HCT116 (cell line): ENCODE data around the gene NCF4. TPM values are rescaled to one million over a fixed set of nuclear protein-coding genes. Genes with fewer than 3 reads are reported as not detected.

ENCODE experiments used
- ATAC-seq: fragments of 200-7000 bp; cut with Tn5 transposase; 2 replicates; pipeline ENCODE4 v1.9.1; 2020; ENCODE audit warnings: mild to moderate bottlenecking, moderate library complexity
- BruUV-seq: library from RNA; stranded (reverse); fragments of 400-500 nt; replicated peaks from 2 replicates; lab custom pipeline; 2021; lab: Mats Ljungman, UMichigan
- CTCF ChIA-PET: fragments of 300-600 bp; sonication (Branson Sonifier 250); formaldehyde crosslinking; loops from one replicate; lab custom pipeline; 2021; ENCODE audit warnings: antibody characterized with exemption; lab: Charles Lee
- POLR2A ChIA-PET: fragments of 300-600, 350-600 bp; sonication (Branson Sonifier 250); formaldehyde crosslinking; loops from one replicate; lab custom pipeline; 2021; ENCODE audit warnings: antibody characterized with exemption; lab: Charles Lee
- RAD21 ChIA-PET, 2 experiments: fragments of 300-600 bp; sonication (Branson Sonifier 250); formaldehyde crosslinking; loops; one replicate each; lab custom pipeline; 2023; ENCODE audit warnings: low total read pairs in 2 of 2; ENCODE audit not compliant: uncharacterized antibody in 2 of 2, unreplicated experiment in 2 of 2, low non-redundant PET in 1 of 2; lab: Charles Lee
- DNase-seq: peaks from one replicate; pipeline ENCODE4 v3.0.0-alpha.2; 2010; ENCODE audit warnings: low read depth, low spot score
- H2AFZ ChIP-seq: fragments of 200-600 bp; shearing (Covaris generic), sonication (generic); 2 replicates; pipeline ENCODE4 v1.6.1; 2017; ENCODE audit warnings: low read depth, mixed run types, mixed read lengths, antibody characterized with exemption, low read length; ENCODE audit not compliant: poor library complexity, severe bottlenecking
- H3K27ac ChIP-seq: 2 replicates; pipeline ENCODE4 v1.5.1; 2012; ENCODE audit warnings: low read depth, low read length
- H3K27me3 ChIP-seq: fragments of 200-600 bp; sonication (generic); 2 replicates; pipeline ENCODE4 v1.6.1; 2016; ENCODE audit warnings: mixed run types, low read length, mixed read lengths; ENCODE audit not compliant: insufficient read depth
- H3K36me3 ChIP-seq, 2 experiments: fragments of 200-500 bp in 1 of 2; fragments of 200-600 bp in 1 of 2; sonication (Bioruptor generic) in 1 of 2; sonication (generic) in 1 of 2; 2 replicates each; pipeline versions ENCODE4 v1.5.1 to v1.6.1; 2014 to 2016; ENCODE audit warnings: low read length in 2 of 2, inconsistent platforms in 1 of 2, mixed read lengths in 1 of 2, mixed run types in 1 of 2; ENCODE audit not compliant: insufficient read depth in 2 of 2, control insufficient read depth in 1 of 2
- H3K4me1 ChIP-seq, 2 experiments: fragments of 200-600 bp in 1 of 2; sonication (generic) in 1 of 2; 2 replicates each; pipeline versions ENCODE4 v1.5.1 to v1.6.1; 2012 to 2017; ENCODE audit warnings: low read length in 2 of 2, inconsistent platforms in 1 of 2, mild to moderate bottlenecking in 1 of 2, mixed read lengths in 1 of 2, mixed run types in 1 of 2, moderate library complexity in 1 of 2; ENCODE audit not compliant: insufficient read depth in 2 of 2, control insufficient read depth in 1 of 2
- H3K4me2 ChIP-seq: fragments of 200-600 bp; sonication (generic); 2 replicates; pipeline ENCODE4 v1.6.1; 2017; ENCODE audit warnings: mixed run types, low read length, mixed read lengths
- H3K4me3 ChIP-seq, 2 experiments: fragments of 200-600 bp in 1 of 2; sonication (generic) in 1 of 2; replicated peaks in 1 of 2; 2 replicates each; pipeline ENCODE4 v1.5.1; 2011 to 2016; ENCODE audit warnings: low read length in 2 of 2, control low read depth in 1 of 2, low read depth in 1 of 2, mild to moderate bottlenecking in 1 of 2, mixed read lengths in 1 of 2, mixed run types in 1 of 2
- H3K79me2 ChIP-seq: fragments of 200-600 bp; sonication (generic); 2 replicates; pipeline ENCODE4 v1.6.1; 2017; ENCODE audit warnings: mild to moderate bottlenecking, mixed run types, low read length, moderate library complexity, mixed read lengths; ENCODE audit not compliant: insufficient read depth
- H3K9ac ChIP-seq: fragments of 200-600 bp; sonication (generic); 2 replicates; pipeline ENCODE4 v1.6.1; 2016; ENCODE audit warnings: low read length, mixed read lengths
- H3K9me2 ChIP-seq: fragments of 200-600 bp; sonication (generic), shearing (Covaris generic); 2 replicates; pipeline ENCODE4 v1.6.1; 2017; ENCODE audit warnings: mixed run types, mild to moderate bottlenecking, moderate library complexity; ENCODE audit not compliant: insufficient read depth
- H3K9me3 ChIP-seq, 2 experiments: fragments of 200-500 bp in 1 of 2; fragments of 200-600 bp in 1 of 2; sonication (Bioruptor generic) in 1 of 2; sonication (generic) in 1 of 2; 2 replicates each; pipeline ENCODE4 v1.6.1; 2014 to 2017; ENCODE audit warnings: low read length in 2 of 2, mixed read lengths in 2 of 2, inconsistent platforms in 1 of 2, low read depth in 1 of 2, mild to moderate bottlenecking in 1 of 2, mixed run types in 1 of 2, moderate library complexity in 1 of 2; ENCODE audit not compliant: control insufficient read depth in 1 of 2, insufficient read depth in 1 of 2
- H4K20me1 ChIP-seq: fragments of 200-600 bp; sonication (generic), shearing (Covaris generic); 2 replicates; pipeline ENCODE4 v1.6.1; 2017; ENCODE audit warnings: mixed run types, mild to moderate bottlenecking, moderate library complexity; ENCODE audit not compliant: insufficient read depth
- CTCF ChIP-seq, 3 experiments: fragments of 200-600 bp in 1 of 3; sonication (generic) in 1 of 3; IDR thresholded peaks in 2 of 3; conservative IDR thresholded peaks in 1 of 3; 2 replicates each; pipeline ENCODE4 v1.5.1; 2012 to 2017; ENCODE audit warnings: low read depth in 2 of 3, low read length in 2 of 3, antibody characterized with exemption in 1 of 3, borderline replicate concordance in 1 of 3, control low read depth in 1 of 3, mild to moderate bottlenecking in 1 of 3, mixed read lengths in 1 of 3, mixed run types in 1 of 3, moderate library complexity in 1 of 3; ENCODE audit not compliant: insufficient read depth in 1 of 3
- EZH2phosphoT487 ChIP-seq: fragments of 200-600 bp; IDR thresholded peaks from 2 replicates; pipeline ENCODE4 v1.6.1; 2018; ENCODE audit warnings: antibody characterized with exemption, borderline replicate concordance
- FOSL1 ChIP-seq: IDR thresholded peaks from 2 replicates; pipeline ENCODE4 v1.6.1; 2012; ENCODE audit warnings: low read depth
- ZBTB33 ChIP-seq: IDR thresholded peaks from 2 replicates; pipeline ENCODE4 v1.6.1; 2011; ENCODE audit warnings: mild to moderate bottlenecking, low read length, moderate library complexity; ENCODE audit not compliant: insufficient replicate concordance; ENCODE audit errors: extremely low read depth
- intact Hi-C: fragments of 100-400 bp; cut with micrococcal nuclease; formaldehyde crosslinking; loops from 2 replicates; pipeline ENCODE4 v1.10.0; 2022
- total RNA-seq: library from RNA; stranded (reverse); gene quantifications from one replicate; pipeline ENCODE4 v1.2.1, GENCODE V29; 2021; ENCODE audit not compliant: unreplicated experiment

The NCF4 gene
- total RNA-seq, 1 experiment from 2014 or later: 0.37 TPM

GRCh38 chr22:36829370-36830002, 31.3 kb upstream of the NCF4 start:
- H3K9me3 ChIP-seq: no peaks in the 10 kb centered on the region; a peak in 1 of 4 replicates
- ChIA-PET RAD21 (no interaction called here), POLR2A (no interaction called here), CTCF (no interaction called here)
- ATAC-seq (peak; percentile 61), DNase-seq (no peak)
- H3K27me3 ChIP-seq: 0 out of 2 replicates have a peak, but pooled peaks cover 8% of the 10 kb centered on the region
- no peaks in the 10 kb centered on the region for H3K4me1 ChIP-seq
- no peaks in the 10 kb centered on the region for H3K9me2 ChIP-seq
- H3K79me2 ChIP-seq: no peaks in the 10 kb centered on the region
- H3K9ac ChIP-seq: no peak overlapping the region
- TF ChIP-seq FOSL1: no peak
- TF ChIP-seq ZBTB33: no peak
- no peak for TF ChIP-seq EZH2phosphoT487
- TF ChIP-seq CTCF (IDR thresholded peaks at IDR 0.05 in 2 of 3, conservative IDR thresholded peaks at IDR 0.05 in 1 of 3; ENCODE audit: borderline replicate concordance in 1 of 3, insufficient read depth in 1 of 3, low read depth in 2 of 3, low read length in 2 of 3): peak in 1 of 3 experiments; percentile 31; a peak in 2 of 6 replicates
- no peaks in the 10 kb centered on the region for H4K20me1 ChIP-seq
- H2AFZ ChIP-seq: no peak overlapping the region
- no peak overlapping the region for H3K4me2 ChIP-seq
- no TSS peak for BruUV-seq
- H3K27ac ChIP-seq: no peak overlapping the region
- intact Hi-C loops: no loop called here
- H3K36me3 ChIP-seq: no peaks in the 10 kb centered on the region
- no peak overlapping the region for H3K4me3 ChIP-seq
